ENCODE results near the gene SNTG2.

DNA sequence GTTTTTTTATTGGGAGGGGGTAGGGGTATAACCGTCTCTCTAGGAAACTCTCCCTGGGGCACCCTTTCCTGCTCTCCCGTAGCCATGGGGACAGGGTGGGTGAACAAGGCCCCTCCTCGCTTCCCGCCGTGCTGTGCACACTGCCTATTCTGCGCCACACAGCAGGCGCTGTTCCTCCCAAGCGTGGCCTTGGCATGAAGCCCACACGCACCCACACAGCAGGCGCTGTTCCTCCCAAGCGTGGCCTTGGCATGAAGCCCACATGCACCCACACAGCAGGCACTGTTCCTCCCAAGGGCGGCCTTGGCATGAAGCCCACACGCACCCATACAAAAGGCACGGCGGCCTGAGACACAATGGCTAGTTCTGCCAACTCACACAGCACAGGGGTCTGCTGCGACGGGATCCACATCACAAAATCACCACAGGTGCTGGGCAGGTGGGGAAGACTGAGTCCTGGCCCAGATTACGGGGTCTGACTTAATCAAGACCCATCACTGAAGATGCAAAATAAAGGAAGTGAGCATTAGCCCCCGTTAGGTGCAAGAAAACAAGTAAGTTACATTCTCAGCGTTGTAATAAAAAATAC is 416.0 kb downstream of the SNTG2 start:
- TF ChIP-seq, protein P1, sequence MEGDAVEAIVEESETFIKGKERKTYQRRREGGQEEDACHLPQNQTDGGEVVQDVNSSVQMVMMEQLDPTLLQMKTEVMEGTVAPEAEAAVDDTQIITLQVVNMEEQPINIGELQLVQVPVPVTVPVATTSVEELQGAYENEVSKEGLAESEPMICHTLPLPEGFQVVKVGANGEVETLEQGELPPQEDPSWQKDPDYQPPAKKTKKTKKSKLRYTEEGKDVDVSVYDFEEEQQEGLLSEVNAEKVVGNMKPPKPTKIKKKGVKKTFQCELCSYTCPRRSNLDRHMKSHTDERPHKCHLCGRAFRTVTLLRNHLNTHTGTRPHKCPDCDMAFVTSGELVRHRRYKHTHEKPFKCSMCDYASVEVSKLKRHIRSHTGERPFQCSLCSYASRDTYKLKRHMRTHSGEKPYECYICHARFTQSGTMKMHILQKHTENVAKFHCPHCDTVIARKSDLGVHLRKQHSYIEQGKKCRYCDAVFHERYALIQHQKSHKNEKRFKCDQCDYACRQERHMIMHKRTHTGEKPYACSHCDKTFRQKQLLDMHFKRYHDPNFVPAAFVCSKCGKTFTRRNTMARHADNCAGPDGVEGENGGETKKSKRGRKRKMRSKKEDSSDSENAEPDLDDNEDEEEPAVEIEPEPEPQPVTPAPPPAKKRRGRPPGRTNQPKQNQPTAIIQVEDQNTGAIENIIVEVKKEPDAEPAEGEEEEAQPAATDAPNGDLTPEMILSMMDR (conservative IDR thresholded peaks at IDR 0.05; ENCODE audit: low read length) = no peak
- TF ChIP-seq EZH2phosphoT487 (IDR thresholded peaks at IDR 0.05; ENCODE audit: borderline replicate concordance, low read depth, low read length) = no peak
